Measurements from ENCODE around the gene GNAS-AS1. TPM values are rescaled to one million over a fixed set of nuclear protein-coding genes. Genes with fewer than 3 reads are reported as not detected.

Gene GNAS-AS1
- total and polyA plus RNA-seq, 2 of the 8 experiments (the other 6 are each of a cell fraction or from before 2014, with no cell fraction given) = 4.7 to 13.7 TPM

GRCh38 chr20:58815448-58815847, 35.3 kb downstream of the GNAS-AS1 start:
- H3K4ac ChIP-seq (replicated peaks; ENCODE audit: insufficient read length, low read depth, low read length) = no peak overlapping the region
- DNase-seq (ENCODE audit: low read depth in 1 of 2, low spot score in 2 of 2) (no peak), FAIRE-seq (no peak)
- no peak for TF ChIP-seq PHF8 (conservative IDR thresholded peaks at IDR 0.05; ENCODE audit: low read depth, low read length)
- TF ChIP-seq EP300 (IDR thresholded peaks at IDR 0.05; ENCODE audit: borderline replicate concordance in 1 of 2, low read depth in 2 of 2, low read length in 2 of 2) = no peak
- 0 out of 2 replicates have a peak, but pooled peaks have one; percentile 9 for TF ChIP-seq POLR2AphosphoS5 (IDR thresholded peaks at IDR 0.05; ENCODE audit: low read depth, low read length)
- TF ChIP-seq NRF1 (IDR thresholded peaks at IDR 0.05; ENCODE audit: low read depth, low read length) = no peak
- WGBS, 2 experiments (ENCODE audit: extremely low coverage in 1 of 2, insufficient coverage in 1 of 2, insufficient read length in 1 of 2, insufficient replicate concordance in 2 of 2, low coverage in 1 of 2, low lambda C conversion rate in 2 of 2, missing lambda C conversion rate in 1 of 2) = 97% methylated on average over 11 of the region's 11 CpGs; no CpG with 5 or more reads in 1 of the 2 experiments
- no peak overlapping the region for H2BK120ac ChIP-seq (replicated peaks; ENCODE audit: low read depth, low read length)
- no peak overlapping the region for H2BK15ac ChIP-seq (ENCODE audit: low read length)
- peaks cover 0 to 3% of the 10 kb centered on the region in 2 experiments; a peak in 1 of 4 replicates for H3K79me2 ChIP-seq (ENCODE audit: control insufficient read depth in 1 of 2, insufficient read depth in 2 of 2, low read length in 2 of 2)
- H3K4me2 ChIP-seq (ENCODE audit: insufficient read depth in 1 of 2, low read depth in 2 of 2, low read length in 2 of 2) = no peak overlapping the region
- H4K5ac ChIP-seq (ENCODE audit: insufficient read length, low read depth, low read length) = no peak overlapping the region
- H2BK12ac ChIP-seq (ENCODE audit: low read depth, low read length) = no peak overlapping the region
- no peak overlapping the region for H2BK5ac ChIP-seq (ENCODE audit: low read depth, low read length)
- peaks cover 0 to 14% (median 5%) of the 10 kb centered on the region in 4 experiments; a peak in 3 of 8 replicates for H3K36me3 ChIP-seq (ENCODE audit: control insufficient read depth in 2 of 4, insufficient read depth in 4 of 4, low read length in 3 of 4)
- H3K23me2 ChIP-seq (ENCODE audit: low read depth, low read length) = no peaks in the 10 kb centered on the region
- H4K8ac ChIP-seq (ENCODE audit: extremely low read depth, insufficient read depth, low read length) = no peak overlapping the region; the same call in 1 of the 2 replicates
- H3K27me3 ChIP-seq (replicated peaks in 1 of 4; ENCODE audit: control insufficient read depth in 3 of 4, extremely low read depth in 1 of 4, insufficient read depth in 3 of 4, low read length in 3 of 4) = no peaks in the 10 kb centered on the region
- H3K79me1 ChIP-seq (ENCODE audit: low read depth, low read length) = 0 out of 2 replicates have a peak, but pooled peaks cover 2% of the 10 kb centered on the region
- H3K4me1 ChIP-seq (replicated peaks in 1 of 4; ENCODE audit: control insufficient read depth in 3 of 4, insufficient read depth in 4 of 4, low read length in 3 of 4) = no peaks in the 10 kb centered on the region; a peak in 1 of 7 replicates
- H3K23ac ChIP-seq (ENCODE audit: insufficient read length) = no peak overlapping the region
- H3K18ac ChIP-seq (ENCODE audit: extremely low read depth, low read length) = no peak overlapping the region
- no peak overlapping the region for H3K14ac ChIP-seq (ENCODE audit: insufficient read length)
- CTCF ChIA-PET (ENCODE audit: partially characterized antibody) = interaction anchor here (0.9 to 3.9 kb wide), 5 partner anchors 11 to 334 kb away, joined by 3 to 18 read pairs (median 4); partner anchors contain the start of gene STX16
- no peak overlapping the region for H3K4me3 ChIP-seq (ENCODE audit: extremely low read depth in 1 of 4, insufficient read depth in 2 of 4, low read depth in 3 of 4, low read length in 4 of 4)
- no peak overlapping the region for H4K91ac ChIP-seq (replicated peaks; ENCODE audit: insufficient read length, low read length)
- H3K9me3 ChIP-seq (ENCODE audit: insufficient read depth in 2 of 2, low read depth in 1 of 2, low read length in 1 of 2) = no peaks in the 10 kb centered on the region
- no peak overlapping the region for H3K56ac ChIP-seq (replicated peaks; ENCODE audit: insufficient read length, low read depth, low read length)
- H2AK5ac ChIP-seq (ENCODE audit: low read depth, low read length) = no peak overlapping the region
- POLR2A ChIA-PET (ENCODE audit: partially characterized antibody) = interaction anchor here (0.6 to 9.9 kb wide), 16 partner anchors 10 to 196 kb away, joined by 3 to 119 read pairs (median 6); partner anchors contain the start of gene STX16
- no peak overlapping the region for H3K27ac ChIP-seq (ENCODE audit: low read depth, low read length)
- H4K20me1 ChIP-seq (replicated peaks in 1 of 2; ENCODE audit: control insufficient read depth in 1 of 2, insufficient read depth in 2 of 2, low read length in 2 of 2) = peaks cover 0 to 8% of the 10 kb centered on the region in 2 experiments
- no peak overlapping the region for H2BK20ac ChIP-seq (ENCODE audit: low read length)
- no peak overlapping the region for H3K9ac ChIP-seq (replicated peaks in 1 of 4; ENCODE audit: extremely low read depth in 1 of 4, low read depth in 3 of 4, low read length in 3 of 4)
- H2AFZ ChIP-seq (ENCODE audit: low read length) = no peak overlapping the region
